Measurements from ENCODE around the gene PCYT1A.

PCYT1A gene

DNA sequence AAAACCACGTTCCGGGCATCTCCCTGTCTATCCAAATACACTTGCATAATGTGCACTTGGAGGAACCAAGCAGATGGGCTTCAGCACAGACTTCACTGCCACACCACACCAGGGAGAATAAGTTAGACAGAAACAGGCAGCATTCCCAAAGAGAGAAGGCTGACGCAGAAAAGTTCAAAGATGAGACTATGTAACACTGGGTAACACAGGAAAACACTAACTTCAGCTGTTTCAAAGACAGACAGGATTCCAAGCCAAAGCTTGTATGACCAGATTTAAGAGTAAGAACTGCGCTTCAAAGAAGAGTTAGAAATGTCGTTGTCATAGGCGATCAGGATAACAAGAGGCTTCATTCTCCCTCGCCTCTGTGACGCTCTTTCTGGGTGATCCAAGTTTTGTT, 51.3 kb downstream of the PCYT1A start:
- DNase-seq (ENCODE audit: low spot score): no peak

DNA sequence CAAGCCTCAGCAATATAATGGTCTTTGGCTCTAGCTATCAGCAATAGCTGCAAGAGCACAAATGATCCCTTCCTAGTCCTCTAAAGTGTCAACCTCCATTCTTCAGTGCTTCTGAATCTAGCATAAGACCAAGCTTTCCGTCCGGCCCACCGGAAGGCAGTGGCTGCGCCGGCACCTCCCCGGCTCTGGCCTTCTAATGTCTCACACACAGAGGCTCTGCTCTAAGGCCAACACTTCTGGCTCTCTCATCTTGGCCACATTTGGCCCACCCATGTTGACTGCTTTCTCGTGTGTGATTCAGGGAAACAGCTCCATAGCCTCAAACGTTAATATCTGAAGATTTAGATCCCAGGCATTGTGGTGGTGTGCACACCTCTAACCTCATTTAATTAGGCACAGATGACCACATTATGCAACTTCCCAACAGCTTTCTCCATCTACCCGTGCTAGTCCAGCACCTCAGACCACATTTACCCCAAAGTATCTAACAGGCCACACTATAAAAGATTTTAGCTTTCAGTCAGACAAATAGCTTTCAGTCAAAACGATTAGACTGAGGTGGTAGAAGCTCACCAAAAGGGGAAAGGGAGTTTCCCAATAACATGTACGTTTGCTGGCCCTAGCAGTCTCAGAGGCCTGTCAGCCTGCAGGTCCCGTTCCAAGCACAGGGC, 51.9 kb downstream of the PCYT1A start:
- no peak for DNase-seq (ENCODE audit: low spot score)

DNA sequence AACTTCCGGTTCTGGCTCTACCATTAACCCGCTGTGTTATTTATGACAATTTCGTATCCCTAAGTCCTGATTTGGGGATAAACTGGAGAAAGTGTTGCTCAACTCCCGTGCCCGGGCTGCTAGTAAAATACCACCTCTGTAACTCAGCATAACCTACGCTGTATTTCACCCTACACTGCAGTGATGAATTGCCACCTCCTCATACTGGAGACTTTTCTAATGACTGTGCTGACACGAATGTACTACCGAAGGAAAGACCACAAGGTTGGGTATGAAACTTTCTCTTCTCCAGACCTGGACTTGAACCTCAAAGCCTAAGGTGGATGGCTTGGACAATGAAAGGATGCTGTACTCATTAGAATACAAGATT, 54.7 kb downstream of the PCYT1A start:
- no peak for DNase-seq (ENCODE audit: low spot score)

DNA sequence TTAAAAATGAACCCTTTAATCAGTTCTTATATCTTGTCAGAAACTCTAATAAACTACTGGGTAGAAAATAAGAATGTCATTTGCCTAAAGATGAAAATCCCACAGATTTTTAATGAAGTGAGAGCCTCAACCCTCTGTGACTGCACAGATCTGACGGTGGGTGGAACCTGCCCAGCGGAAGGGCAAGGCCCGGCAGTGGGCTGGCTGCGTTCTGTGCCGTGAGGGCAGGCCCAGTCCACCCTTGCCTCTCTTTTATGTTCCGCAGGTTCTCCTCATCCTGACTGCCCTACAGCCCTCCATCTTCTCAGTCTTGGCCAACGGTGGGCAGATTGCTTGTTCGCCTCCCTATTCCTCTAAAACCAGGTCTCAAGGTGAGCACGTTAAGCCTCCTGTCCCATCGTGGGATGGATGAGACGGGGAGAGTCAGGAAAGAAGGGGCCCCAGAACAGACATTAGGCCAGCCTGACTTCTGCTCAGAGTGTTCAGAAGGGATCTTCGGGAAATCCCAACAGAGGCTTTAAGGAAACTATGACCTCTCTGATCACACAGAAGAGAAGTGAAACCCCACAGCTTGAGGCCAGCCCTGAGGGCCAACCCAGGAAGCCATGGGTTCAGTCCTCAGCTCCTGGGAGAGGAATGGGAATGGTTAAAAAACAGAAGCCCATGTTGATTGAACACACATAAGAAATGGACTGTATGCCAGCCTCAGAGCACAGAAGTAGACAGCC, 55.2 kb downstream of the PCYT1A start:
- no peak for DNase-seq (ENCODE audit: low spot score)

DNA sequence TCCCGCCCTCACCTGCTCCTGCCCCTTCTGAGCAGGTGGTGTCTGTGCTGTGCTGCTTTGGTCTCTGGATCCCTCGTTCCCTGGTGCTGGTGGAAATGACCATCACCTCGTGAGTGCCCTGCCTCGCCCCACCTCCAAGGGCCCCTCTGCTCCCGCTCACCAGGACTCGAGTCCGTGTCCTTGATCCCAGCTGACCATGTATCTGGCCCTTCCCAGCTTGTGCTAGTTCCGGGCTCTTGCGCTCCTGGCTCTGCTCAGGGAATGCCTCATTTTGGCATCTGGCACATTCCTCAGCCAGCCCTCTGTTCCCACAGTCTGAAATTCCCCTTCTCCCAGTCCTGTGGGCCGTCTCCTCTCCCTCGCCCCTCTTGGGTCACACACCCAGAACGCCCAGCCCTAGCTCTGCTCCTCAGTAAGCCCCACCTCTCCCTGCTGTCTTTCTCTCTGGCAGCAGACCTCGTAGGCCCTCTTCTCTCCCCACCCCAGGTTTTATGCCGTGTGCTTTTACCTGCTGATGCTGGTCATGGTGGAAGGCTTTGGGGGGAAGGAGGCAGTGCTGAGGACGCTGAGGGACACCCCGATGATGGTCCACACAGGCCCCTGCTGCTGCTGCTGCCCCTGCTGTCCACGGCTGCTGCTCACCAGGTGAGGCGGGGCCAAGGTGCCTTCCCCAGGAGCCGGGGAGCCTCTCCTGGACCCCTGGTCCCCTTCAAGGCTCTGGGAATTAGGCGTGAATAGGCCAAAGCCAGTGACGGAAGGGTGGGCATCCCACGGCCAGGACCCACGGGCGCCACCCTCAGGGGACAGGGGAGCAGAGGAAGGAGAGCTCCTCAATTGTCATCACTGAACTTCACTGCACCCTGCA, 59.7 kb downstream of the PCYT1A start:
- DNase-seq (ENCODE audit: low spot score): no peak

DNA sequence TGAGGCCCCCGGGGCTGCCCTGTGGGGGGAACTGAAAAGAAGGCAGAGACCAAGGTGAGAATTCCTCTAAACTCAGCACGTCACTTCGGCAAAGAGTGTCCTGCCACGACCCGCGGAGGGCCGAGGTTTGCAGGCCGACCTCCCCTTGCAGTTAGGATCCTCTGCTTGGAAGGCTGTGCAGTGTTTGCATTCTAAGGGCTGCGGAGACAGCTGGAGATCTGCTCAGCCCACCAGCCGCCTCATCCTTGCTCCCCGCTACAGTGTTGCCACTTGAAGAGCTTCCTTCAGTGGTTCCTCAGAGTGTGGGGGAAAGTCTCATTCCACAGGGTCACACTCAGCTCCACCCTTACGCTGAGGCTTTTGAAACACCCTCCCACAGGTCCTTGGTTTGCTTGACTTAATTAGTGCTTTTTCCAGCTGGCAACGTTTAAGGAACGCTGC, 60.4 kb downstream of the PCYT1A start:
- no peak for DNase-seq (ENCODE audit: low spot score)

DNA sequence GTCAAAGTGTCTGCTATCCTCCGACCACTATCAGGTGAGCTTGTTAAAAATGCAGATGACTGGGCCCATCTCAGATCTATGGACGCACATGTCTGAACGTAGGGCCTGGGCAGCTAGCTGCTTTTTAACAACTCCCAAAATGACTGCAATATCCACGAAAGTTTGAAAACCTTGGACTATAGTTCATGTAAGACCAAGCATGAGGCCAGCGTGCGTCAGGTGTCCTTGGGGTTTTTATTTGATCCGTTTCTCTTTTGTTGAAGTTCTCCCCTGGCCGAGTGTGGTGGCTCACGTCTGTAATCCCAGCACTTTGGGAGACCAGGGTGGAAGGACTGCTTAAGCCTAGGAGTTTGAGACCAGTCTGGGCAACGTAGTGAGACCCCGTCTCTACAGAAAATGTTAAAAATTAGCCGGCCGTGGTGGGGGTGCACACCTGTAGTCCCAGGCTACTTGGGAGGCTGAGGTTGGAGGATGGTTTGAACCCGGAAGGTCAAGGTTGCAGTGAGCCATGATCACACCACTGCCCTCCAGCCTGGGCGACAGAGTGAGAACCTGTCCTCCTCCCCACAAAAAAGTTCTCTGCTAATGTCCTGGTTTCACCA, 61.7 kb downstream of the PCYT1A start:
- DNase-seq (ENCODE audit: low spot score): no peak

DNA sequence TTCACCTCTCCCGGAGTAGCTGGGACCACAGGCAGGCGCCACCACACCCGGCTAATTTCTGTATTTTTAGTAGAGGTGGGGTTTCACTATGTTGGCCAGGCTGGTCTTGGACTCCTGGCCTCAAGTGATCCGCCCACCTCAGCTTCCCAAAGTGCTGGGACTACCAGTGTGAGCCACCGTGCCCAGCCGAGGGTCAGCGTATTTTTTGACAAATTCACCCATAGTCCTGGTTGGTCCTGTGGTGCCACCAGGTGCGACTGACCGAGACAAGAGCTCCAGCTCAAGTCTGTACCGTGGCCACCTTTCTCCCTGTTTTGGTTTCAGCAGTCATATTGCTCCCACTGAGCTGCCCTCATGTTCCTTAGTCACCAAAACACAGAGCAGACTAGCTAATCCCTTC, 62.4 kb downstream of the PCYT1A start:
- no peak for DNase-seq (ENCODE audit: low spot score)

DNA sequence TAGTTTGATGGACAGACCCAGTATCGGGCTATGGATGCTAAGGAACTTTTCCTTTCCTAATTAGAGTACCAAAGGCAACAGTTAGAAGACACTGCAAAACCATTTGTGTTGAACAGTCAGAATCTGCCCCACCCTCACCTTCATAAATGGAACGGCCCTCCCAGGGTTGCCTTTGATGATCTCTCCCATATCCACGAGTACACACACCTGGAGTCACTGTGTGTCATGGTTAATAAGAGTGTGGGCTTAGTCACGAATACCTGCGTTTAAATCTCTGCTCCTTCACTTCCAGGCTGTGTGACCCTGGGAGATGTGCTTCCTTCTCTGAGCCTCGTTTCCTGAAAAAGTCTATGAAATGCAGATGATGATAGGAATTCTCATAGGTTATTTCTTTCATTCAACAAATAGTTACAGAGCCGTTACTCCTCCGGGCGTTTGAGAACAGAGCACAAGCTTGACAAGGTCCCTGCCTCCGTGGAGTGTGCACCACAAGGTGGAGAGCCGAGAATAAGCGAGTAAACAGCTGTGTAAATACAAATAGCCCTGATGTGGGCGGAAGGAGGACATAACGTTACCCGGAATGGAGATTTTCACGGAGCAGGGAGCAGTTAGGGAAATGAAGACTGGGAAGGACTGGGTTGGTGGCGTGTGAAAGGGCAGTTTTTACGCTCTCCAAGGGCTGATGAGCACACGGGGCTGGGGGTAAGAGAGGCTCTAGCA, 64.5 kb downstream of the PCYT1A start:
- DNase-seq (ENCODE audit: low spot score): no peak

DNA sequence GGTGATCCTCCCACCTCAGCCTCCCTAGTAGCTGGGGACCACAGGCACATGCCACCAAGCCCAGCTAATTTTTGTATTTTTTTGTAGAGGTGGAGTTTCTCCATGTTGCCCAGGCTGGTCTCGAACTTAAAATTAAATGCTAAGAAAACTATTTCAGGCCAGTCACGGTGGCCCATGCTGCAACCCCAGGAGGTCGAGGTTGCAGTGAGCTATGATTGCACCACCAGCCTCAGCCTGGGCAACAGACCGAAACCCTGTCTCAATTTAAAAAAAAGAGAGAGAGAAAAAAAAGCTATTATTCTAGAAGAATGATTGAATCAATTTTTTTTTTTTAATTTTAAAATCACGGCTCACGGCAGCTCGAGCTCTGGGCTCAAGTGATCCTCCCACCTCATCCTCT, 66.5 kb downstream of the PCYT1A start:
- DNase-seq (ENCODE audit: low spot score): no peak

DNA sequence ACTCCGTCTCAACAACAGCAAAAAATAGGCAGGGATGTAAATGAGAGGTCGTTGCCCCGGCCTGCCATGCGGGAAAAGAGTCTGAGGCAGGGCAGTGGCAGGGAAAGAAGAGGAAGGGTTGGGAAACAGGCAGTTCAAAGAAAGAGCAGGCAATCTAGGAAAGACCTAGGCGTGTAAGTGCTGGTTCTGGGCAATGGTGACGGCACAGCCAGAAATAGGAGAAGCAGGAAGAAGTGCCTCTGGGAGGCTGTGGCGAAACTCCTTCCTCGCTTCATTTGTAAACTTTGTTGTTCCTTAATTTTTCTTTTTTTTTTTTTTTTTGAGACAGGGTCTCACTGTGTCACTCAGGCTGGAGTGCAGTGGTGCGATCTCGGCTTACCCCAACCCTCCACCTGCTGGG, 66.9 kb downstream of the PCYT1A start:
- no peak for DNase-seq (ENCODE audit: low spot score)

DNA sequence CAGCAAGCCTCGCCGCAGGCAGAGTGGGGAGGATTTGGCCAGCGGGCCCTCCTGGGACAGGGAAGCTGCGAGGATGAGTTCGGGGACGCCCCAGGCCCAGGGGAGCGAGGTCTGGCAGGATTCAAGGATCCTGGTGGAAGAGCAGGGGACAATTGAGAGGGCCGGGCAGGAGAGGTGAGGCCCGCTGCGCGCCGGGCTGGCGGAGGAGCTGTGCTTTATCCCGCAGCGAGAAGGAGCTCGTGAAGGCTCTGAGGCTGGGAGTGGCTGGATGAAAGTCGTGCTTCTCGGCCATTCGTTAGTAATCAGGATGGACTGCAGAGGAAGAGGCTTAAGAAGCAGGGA, 67.6 kb downstream of the PCYT1A start:
- DNase-seq (ENCODE audit: low spot score): no peak

DNA sequence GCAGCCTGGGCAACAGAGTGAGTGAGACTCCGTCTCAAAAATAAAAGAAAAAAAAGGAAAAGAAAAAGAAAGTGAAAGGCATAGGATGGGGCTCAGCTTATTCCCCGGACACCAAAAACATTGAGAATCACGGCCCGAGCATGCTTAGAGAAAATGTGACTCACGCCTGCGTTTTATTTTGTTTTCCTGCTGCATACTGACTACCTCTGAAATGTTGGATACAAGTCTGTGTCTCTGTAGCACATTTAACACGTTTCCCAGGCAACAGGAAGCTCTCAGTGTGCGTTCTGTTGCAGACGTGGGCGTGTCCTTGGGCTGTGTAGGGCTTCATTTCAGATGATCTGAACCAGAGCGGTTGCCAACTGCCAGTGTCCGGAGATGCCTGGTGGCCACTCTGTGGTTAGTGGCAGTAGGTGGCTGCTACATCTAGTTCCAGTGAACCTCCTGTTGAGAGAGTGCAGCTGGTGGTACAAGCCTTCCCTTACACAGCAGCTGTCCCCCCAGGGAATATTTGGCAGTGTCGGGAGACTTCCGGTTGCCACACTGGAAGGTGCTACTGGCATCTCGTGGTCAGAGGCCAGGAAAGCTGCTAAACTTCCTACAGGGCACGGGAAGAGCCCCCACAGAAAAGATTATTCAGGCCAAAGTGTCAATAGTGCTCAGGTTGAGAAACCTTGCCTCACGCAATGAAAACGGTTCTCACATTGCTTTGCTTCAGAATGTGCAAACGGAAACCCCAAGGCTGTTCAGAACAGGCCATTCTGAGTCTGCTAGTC, 68.1 kb downstream of the PCYT1A start:
- peak; percentile 78 for DNase-seq (ENCODE audit: low spot score)

DNA sequence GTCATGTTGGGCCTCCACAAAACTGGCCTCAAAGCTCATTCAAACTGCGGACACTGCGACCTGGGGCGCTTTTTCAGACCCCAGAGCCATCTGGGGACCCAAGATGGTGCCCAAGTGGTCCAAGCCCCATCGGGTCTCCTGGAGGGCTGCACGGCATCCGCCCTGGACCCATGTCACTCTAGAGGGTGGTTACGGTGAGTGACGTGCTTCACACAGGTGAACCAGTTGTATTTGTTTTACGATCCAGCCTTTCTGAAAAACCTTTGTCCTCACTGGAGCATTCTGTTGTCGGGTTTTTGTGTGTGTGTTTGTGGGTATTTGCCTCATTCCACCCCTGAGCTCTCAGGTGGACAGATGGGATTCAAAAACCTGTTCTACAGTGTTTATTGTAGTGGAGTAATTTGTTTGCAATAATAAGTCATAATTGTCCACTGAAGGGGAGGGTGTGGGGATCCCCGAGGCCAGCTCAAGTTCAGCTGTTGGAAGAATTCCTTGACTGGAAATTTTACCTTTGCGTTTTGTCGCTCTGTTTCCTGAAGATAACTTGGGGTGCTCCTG, 69.3 kb downstream of the PCYT1A start:
- DNase-seq (ENCODE audit: low spot score): no peak

DNA sequence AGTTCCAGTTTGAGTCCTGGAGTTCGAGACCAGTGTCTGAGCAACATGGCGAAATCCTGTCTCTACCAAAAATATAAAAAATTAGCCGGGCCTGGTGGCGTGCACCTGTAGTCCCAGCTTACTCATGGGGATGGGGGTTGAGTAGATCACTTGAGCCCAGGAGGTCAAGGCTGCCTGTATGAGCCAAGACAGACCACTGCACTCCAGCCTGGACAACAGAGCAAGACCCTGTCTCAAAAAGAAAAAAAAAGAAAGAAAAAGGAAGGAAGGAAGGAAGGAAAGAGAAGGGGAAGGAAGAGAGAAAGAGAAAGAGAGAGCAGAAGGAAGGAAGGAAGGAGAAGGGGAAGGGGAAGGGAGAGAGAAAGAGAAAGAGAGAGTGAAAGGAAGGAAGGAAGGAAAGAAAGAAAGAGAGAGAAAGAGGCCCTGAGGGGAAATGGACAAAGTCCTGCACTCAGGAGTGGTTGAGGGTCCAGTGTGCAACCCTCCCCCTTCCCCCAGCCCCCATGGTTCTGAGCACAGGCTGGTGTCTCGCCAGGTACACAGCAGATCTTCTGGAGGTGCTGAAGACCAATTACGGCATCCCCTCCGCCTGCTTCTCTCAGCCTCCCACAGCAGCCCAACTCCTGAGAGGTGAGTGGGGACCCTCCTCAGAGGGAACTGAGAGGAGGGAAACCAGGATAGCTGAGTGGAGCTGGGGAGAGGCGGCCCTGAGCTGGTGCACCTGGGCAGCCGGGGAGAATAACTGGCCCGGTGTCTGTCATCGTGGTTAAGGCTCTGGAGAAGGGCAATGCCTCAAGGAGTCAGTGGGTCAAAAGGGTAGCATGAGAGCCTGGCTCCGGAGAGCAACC, 70.0 kb downstream of the PCYT1A start:
- no peak for DNase-seq (ENCODE audit: low spot score)

DNA sequence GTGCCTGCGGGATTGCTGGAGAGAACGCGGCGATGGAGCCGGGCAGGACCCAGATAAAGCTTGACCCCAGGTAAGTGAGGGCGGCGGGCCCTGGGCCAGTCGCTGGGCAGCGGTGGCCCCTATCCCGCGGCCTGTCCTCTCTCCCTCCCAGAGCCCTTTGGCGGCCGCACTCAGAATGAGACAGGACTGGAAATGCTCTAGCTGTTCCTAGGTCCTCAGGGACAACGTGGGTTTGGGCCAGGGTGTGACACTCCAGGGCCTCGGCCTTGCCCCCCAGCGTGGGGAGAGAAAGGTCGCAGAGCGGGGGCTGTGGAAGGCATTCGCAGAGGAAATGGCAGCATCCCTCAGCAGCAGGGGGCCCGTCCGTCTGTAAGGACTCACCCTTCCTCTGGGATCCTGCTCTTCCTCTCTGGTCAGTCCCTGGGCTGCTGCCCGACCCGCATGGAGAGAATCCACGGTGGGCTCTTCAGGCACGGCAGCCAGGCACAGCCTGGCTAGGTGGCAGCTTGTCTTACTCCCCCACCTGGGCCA, 70.8 kb downstream of the PCYT1A start:
- DNase-seq (ENCODE audit: low spot score): no peak

DNA sequence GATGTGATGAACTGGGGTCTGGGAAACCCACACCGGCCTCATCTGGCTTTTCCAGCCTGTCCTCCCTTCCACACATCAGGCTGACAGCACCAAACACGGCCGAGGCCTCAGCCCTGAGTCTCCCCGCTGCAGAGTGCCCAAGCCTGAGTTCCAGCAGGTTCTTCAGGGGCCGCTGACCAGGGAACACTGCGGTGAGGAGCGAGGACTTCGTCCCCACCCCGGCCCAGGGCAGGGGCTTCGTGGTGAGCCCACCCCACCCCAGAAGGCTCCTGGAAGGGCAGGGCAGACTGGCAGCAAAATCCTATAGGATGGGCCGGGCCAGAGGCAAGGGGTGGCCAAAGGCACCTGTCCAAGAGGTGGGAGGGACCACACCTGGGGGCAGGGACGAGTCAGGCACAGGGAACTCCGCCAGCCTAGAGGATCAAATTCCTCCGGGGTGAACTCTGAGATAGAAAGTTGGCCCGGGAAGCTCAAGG, 71.4 kb downstream of the PCYT1A start, which contains the start of gene SLC51A:
SLC51A (plus strand) TSS at position 446 of the 476 bp plus-strand sequence. CDS start 179 bp downstream, outside the sequence.
- DNase-seq (ENCODE audit: low spot score): no peak

DNA sequence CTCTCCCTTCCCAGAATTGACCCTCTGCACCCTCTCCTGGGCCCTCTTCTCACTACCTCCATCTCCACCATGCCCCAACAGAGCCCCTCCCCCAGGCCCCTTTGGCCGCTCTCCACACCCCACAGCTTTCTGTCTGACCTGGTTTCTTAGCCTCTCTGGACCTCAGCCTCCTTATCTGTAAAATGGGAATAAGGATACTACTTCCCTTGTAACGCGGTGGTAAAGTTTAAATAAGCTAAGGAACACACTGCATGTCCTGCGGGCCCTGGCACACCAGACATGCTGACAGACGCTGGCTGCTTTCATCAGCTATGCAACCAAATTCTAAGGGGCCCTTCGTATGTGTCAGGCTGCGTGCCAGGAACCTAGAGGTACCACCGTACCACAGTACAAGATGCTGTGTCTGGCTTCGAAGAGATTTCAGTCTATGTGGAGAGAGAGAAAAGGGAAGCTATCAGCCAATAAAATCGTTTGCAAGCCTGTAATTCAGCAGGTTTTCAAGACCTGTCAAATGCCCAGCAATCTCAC, 72.0 kb downstream of the PCYT1A start:
- DNase-seq (ENCODE audit: low spot score): no peak

Measured in left forelimb (tissue), 1 donor.